ENCODE data around the gene ZNF598.
A peak's percentile ranks its signal among the peaks of the same experiment; 100 is the strongest.
"Not testable (repeated sequence)": the region's sequence is repeated elsewhere in the genome, so short reads cannot be mapped to it uniquely, and the experiment has no call there.

Gene ZNF598

GRCh38 chr16:2027024-2028010, 17.7 kb upstream of the ZNF598 start:
- DNase-seq = no peak

GRCh38 chr16:2026461-2027023, 16.9 kb upstream of the ZNF598 start, which contains the start of gene NHERF2:
TSS of gene NHERF2 (plus strand) at chr16:2026902. CDS start at chr16:2027006, 104 bp downstream.
- DNase-seq = no peak

GRCh38 chr16:2025878-2026460, 16.3 kb upstream of the ZNF598 start:
- DNase-seq = no peak

GRCh38 chr16:2025251-2025650, 15.6 kb upstream of the ZNF598 start:
- no peak for DNase-seq

- DNase-seq = no peak
Observed at GRCh38 chr16:2024032-2024420, 14.4 kb upstream of the ZNF598 start.

GRCh38 chr16:2023092-2024031, 13.7 kb upstream of the ZNF598 start:
- DNase-seq = peak; percentile 65

- no peak for DNase-seq
Observed at GRCh38 chr16:2022723-2023091, 13.1 kb upstream of the ZNF598 start.

- DNase-seq = no peak
Observed at GRCh38 chr16:2019921-2020831, 10.6 kb upstream of the ZNF598 start.

- no peak for DNase-seq
Observed at GRCh38 chr16:2019518-2019920, 9.9 kb upstream of the ZNF598 start, which contains the start of gene NPW. TSS of gene NPW (plus strand) at chr16:2019785.

GRCh38 chr16:2016407-2016922, 6.8 kb upstream of the ZNF598 start:
- DNase-seq = no peak

- no peak for DNase-seq
Observed at GRCh38 chr16:2015947-2016208, 6.3 kb upstream of the ZNF598 start.

GRCh38 chr16:2015117-2015946, 5.7 kb upstream of the ZNF598 start:
- no peak for DNase-seq

- DNase-seq = no peak
Observed at GRCh38 chr16:2013527-2013926, 3.9 kb upstream of the ZNF598 start.

GRCh38 chr16:2011726-2012125, 2.1 kb upstream of the ZNF598 start:
- not testable (repeated sequence) for DNase-seq

- no peak for DNase-seq
Observed at GRCh38 chr16:2009164-2009711, 383 bp downstream of the ZNF598 start.

- DNase-seq = no peak
Observed at GRCh38 chr16:2008631-2009163, 924 bp downstream of the ZNF598 start.

- no peak for DNase-seq
Observed at GRCh38 chr16:2008009-2008526, 1.6 kb downstream of the ZNF598 start.

- no peak for DNase-seq
Observed at GRCh38 chr16:2007081-2007836, 2.4 kb downstream of the ZNF598 start.

GRCh38 chr16:2006317-2006716, 3.3 kb downstream of the ZNF598 start:
- DNase-seq = no peak
